HepG2 (cell line): ENCODE data around the gene CEP131. TPM values are rescaled to one million over a fixed set of nuclear protein-coding genes. Genes with fewer than 3 reads are reported as not detected.

ENCODE experiments used
- ETV5 ChIP-seq: IDR thresholded peaks from 2 replicates; pipeline ENCODE4 v1.6.1; 2018; ENCODE audit warnings: missing biosample characterization, missing genetic modification reagents, inconsistent platforms, borderline replicate concordance
- FOSL2 ChIP-seq: sonication (generic); formaldehyde crosslinking; IDR thresholded peaks from 2 replicates; pipeline ENCODE4 v1.4.0; 2020; ENCODE audit warnings: missing genetic modification reagents
- GABPB1 ChIP-seq: IDR thresholded peaks from 2 replicates; pipeline ENCODE4 v1.6.1; 2016; ENCODE audit warnings: mild to moderate bottlenecking, missing genetic modification reagents, moderate library complexity, missing compliant biosample characterization
- HNF4G ChIP-seq, 2 experiments: sonication (generic) in 1 of 2; formaldehyde crosslinking in 1 of 2; IDR thresholded peaks; 2 replicates each; pipeline versions ENCODE4 v1.4.0 to v1.6.1; 2011 to 2020; ENCODE audit warnings: borderline replicate concordance in 2 of 2, low read depth in 2 of 2, mild to moderate bottlenecking in 2 of 2, low read length in 1 of 2, missing genetic modification reagents in 1 of 2, moderate library complexity in 1 of 2
- KDM3A ChIP-seq: IDR thresholded peaks from 2 replicates; pipeline ENCODE4 v1.6.1; 2018; ENCODE audit warnings: low read depth, missing compliant biosample characterization
- KLF11 ChIP-seq: IDR thresholded peaks from 2 replicates; pipeline ENCODE4 v1.6.1; 2016; ENCODE audit warnings: missing compliant biosample characterization
- MIER3 ChIP-seq: IDR thresholded peaks from 2 replicates; pipeline ENCODE4 v1.6.1; 2016; ENCODE audit warnings: missing compliant biosample characterization, borderline replicate concordance
- RCOR2 ChIP-seq: IDR thresholded peaks from 2 replicates; pipeline ENCODE4 v1.6.1; 2016; ENCODE audit warnings: missing biosample characterization, missing genetic modification reagents
- SCMH1 ChIP-seq: sonication (generic); formaldehyde crosslinking; IDR thresholded peaks from 2 replicates; pipeline ENCODE4 v1.9.0; 2021; ENCODE audit warnings: missing genetic modification reagents, mild to moderate bottlenecking, borderline replicate concordance
- SIX4 ChIP-seq: sonication (generic); formaldehyde crosslinking; IDR thresholded peaks from 2 replicates; pipeline ENCODE4 v1.4.0; 2020; ENCODE audit warnings: missing genetic modification reagents
- SP2 ChIP-seq: sonication (generic); formaldehyde crosslinking; IDR thresholded peaks from 2 replicates; pipeline ENCODE4 v1.5.1; 2020; ENCODE audit warnings: mild to moderate bottlenecking, missing genetic modification reagents
- SPEN ChIP-seq: sonication (generic); formaldehyde crosslinking; IDR thresholded peaks from 2 replicates; pipeline ENCODE4 v1.5.1; 2020; ENCODE audit warnings: low read depth, mild to moderate bottlenecking, missing genetic modification reagents
- ZFX ChIP-seq: sonication (generic); formaldehyde crosslinking; IDR thresholded peaks from 2 replicates; pipeline ENCODE4 v1.4.0; 2020; ENCODE audit warnings: mild to moderate bottlenecking, low read depth, missing genetic modification reagents, moderate library complexity
- ZKSCAN1 ChIP-seq: fragments of 150-350 bp; IDR thresholded peaks from 2 replicates; pipeline ENCODE4 v1.6.1; 2014; ENCODE audit warnings: low read length
- ZNF20 ChIP-seq: sonication (generic); formaldehyde crosslinking; IDR thresholded peaks from 2 replicates; pipeline ENCODE4 v1.4.0; 2020; ENCODE audit warnings: mild to moderate bottlenecking, moderate library complexity, missing genetic modification reagents
- ZNF234 ChIP-seq: sonication (generic); formaldehyde crosslinking; conservative IDR thresholded peaks from 2 replicates; pipeline ENCODE4 v1.5.1; 2020; ENCODE audit warnings: mild to moderate bottlenecking, missing genetic modification reagents
- ZNF263 ChIP-seq: sonication (generic); formaldehyde crosslinking; IDR thresholded peaks from 2 replicates; pipeline ENCODE4 v1.4.0; 2020; ENCODE audit warnings: missing genetic modification reagents
- ZNF33A ChIP-seq: sonication (generic); formaldehyde crosslinking; IDR thresholded peaks from 2 replicates; pipeline ENCODE4 v1.5.1; 2020; ENCODE audit warnings: missing genetic modification reagents, mild to moderate bottlenecking, moderate library complexity, borderline replicate concordance
- ZNF543 ChIP-seq: sonication (generic); formaldehyde crosslinking; IDR thresholded peaks from 2 replicates; pipeline ENCODE4 v1.4.0; 2020; ENCODE audit warnings: mild to moderate bottlenecking, missing genetic modification reagents
- ZNF7 ChIP-seq: IDR thresholded peaks from 2 replicates; pipeline ENCODE4 v1.6.1; 2016; ENCODE audit warnings: missing biosample characterization, missing genetic modification reagents
- ZNF879 ChIP-seq: sonication (generic); formaldehyde crosslinking; IDR thresholded peaks from 2 replicates; pipeline ENCODE4 v1.8.1; 2023; ENCODE audit warnings: missing genetic modification reagents
- ZSCAN12 ChIP-seq: sonication (generic); formaldehyde crosslinking; IDR thresholded peaks from 2 replicates; pipeline ENCODE4 v1.9.0; 2021; ENCODE audit warnings: mild to moderate bottlenecking, missing genetic modification reagents
- polyA plus RNA-seq, 8 experiments: library from polyadenylated mRNA; depleted of rRNA in 3 of 8; stranded (reverse) in 7 of 8; unstranded in 1 of 8; fragments of >200 nt; fragmentation: Illumina TruSeq in 4 of 8; extraction: Trizol in 4 of 8; gene quantifications; 2 replicates each; pipeline versions ENCODE4 v1.2.1 to v1.2.3, GENCODE V29; 2011 to 2016; ENCODE audit warnings: low read depth in 4 of 8, missing spikeins in 1 of 8, mixed read lengths in 1 of 8; ENCODE audit not compliant: insufficient read depth in 1 of 8
- total RNA-seq, 5 experiments: library from RNA; depleted of rRNA; stranded (reverse); fragments of >200 nt; fragmentation: Illumina TruSeq; extraction: Trizol; gene quantifications; 2 replicates each; pipeline ENCODE4 v1.2.3, GENCODE V29; 2016; ENCODE audit warnings: low read depth in 1 of 5
- TF ChIP-seq, protein P1 (sequence below): sonication (generic); formaldehyde crosslinking; conservative IDR thresholded peaks from 2 replicates; pipeline ENCODE4 v1.4.0; 2020; ENCODE audit warnings: missing genetic modification reagents
- TF ChIP-seq, protein P2 (sequence below): sonication (generic); formaldehyde crosslinking; IDR thresholded peaks from 2 replicates; pipeline ENCODE4 v1.4.0; 2020; ENCODE audit warnings: missing genetic modification reagents
- TF ChIP-seq, protein P3 (sequence below): sonication (generic); formaldehyde crosslinking; IDR thresholded peaks from 2 replicates; pipeline ENCODE4 v1.4.0; 2020; ENCODE audit warnings: missing genetic modification reagents
- TF ChIP-seq, protein P4 (sequence below): IDR thresholded peaks from 2 replicates; pipeline ENCODE4 v1.6.1; 2012; ENCODE audit warnings: inconsistent platforms

The CEP131 gene
- total and polyA plus RNA-seq, 2 of the 13 experiments (the other 11 are each of a cell fraction or from before 2014, with no cell fraction given): 5.0 to 16.8 TPM

DNA sequence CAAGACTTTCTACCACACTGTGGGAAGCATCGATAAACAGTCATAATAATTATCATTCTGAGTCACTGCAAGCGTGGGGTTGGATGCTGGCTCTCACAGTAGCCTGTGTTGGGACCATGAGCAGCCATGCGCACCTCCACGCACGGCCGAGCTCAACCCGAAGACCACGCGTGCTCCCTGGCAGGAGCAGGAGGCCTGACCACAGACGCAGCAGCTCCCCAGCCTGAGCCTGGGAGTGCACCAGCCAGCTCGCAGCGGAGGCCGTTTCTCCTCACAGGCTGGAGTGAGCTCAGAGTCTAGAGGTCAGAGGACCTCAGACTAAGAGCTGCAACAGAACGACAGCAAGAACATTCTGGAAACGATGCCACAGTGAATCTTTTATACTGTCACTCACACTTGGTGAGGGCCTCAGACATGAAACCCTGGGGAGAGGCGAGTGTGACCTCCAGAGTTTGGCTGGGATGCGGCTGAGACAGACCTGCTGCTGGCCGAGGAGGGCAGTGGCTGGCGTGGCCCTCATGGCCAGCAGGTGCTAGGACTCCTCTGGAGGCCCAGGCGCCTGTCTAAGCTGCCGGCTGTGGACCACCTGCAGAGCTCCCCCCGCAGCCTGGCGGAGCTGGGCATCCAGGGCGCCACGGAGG lies 22.4 kb upstream of the CEP131 start (continued):
- TF ChIP-seq SIX4: no peak
- no peak for TF ChIP-seq ZNF234 (CRISPR knock-in tag)
- peak; percentile 54; the same call in 1 of the 2 replicates for TF ChIP-seq ZNF543 (CRISPR knock-in tag)
- TF ChIP-seq SPEN (CRISPR knock-in tag): no peak; the same call in 1 of the 2 replicates
- TF ChIP-seq, protein P1, sequence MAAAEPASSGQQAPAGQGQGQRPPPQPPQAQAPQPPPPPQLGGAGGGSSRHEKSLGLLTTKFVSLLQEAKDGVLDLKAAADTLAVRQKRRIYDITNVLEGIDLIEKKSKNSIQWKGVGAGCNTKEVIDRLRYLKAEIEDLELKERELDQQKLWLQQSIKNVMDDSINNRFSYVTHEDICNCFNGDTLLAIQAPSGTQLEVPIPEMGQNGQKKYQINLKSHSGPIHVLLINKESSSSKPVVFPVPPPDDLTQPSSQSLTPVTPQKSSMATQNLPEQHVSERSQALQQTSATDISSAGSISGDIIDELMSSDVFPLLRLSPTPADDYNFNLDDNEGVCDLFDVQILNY (CRISPR knock-in tag): no peak
- no peak for TF ChIP-seq ZNF7 (CRISPR knock-in tag)
- TF ChIP-seq ZNF20 (CRISPR knock-in tag): no peak
- TF ChIP-seq ZNF33A: no peak
- TF ChIP-seq ZNF263: peak; percentile 54
- TF ChIP-seq GABPB1 (CRISPR knock-in tag): peak; percentile 14; the same call in 1 of the 2 replicates
- TF ChIP-seq ETV5 (CRISPR knock-in tag): no peak
- TF ChIP-seq, protein P2, sequence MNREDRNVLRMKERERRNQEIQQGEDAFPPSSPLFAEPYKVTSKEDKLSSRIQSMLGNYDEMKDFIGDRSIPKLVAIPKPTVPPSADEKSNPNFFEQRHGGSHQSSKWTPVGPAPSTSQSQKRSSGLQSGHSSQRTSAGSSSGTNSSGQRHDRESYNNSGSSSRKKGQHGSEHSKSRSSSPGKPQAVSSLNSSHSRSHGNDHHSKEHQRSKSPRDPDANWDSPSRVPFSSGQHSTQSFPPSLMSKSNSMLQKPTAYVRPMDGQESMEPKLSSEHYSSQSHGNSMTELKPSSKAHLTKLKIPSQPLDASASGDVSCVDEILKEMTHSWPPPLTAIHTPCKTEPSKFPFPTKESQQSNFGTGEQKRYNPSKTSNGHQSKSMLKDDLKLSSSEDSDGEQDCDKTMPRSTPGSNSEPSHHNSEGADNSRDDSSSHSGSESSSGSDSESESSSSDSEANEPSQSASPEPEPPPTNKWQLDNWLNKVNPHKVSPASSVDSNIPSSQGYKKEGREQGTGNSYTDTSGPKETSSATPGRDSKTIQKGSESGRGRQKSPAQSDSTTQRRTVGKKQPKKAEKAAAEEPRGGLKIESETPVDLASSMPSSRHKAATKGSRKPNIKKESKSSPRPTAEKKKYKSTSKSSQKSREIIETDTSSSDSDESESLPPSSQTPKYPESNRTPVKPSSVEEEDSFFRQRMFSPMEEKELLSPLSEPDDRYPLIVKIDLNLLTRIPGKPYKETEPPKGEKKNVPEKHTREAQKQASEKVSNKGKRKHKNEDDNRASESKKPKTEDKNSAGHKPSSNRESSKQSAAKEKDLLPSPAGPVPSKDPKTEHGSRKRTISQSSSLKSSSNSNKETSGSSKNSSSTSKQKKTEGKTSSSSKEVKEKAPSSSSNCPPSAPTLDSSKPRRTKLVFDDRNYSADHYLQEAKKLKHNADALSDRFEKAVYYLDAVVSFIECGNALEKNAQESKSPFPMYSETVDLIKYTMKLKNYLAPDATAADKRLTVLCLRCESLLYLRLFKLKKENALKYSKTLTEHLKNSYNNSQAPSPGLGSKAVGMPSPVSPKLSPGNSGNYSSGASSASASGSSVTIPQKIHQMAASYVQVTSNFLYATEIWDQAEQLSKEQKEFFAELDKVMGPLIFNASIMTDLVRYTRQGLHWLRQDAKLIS (CRISPR knock-in tag): no peak
- TF ChIP-seq SP2: no peak
- no peak for TF ChIP-seq MIER3 (CRISPR knock-in tag)
- TF ChIP-seq, protein P3, sequence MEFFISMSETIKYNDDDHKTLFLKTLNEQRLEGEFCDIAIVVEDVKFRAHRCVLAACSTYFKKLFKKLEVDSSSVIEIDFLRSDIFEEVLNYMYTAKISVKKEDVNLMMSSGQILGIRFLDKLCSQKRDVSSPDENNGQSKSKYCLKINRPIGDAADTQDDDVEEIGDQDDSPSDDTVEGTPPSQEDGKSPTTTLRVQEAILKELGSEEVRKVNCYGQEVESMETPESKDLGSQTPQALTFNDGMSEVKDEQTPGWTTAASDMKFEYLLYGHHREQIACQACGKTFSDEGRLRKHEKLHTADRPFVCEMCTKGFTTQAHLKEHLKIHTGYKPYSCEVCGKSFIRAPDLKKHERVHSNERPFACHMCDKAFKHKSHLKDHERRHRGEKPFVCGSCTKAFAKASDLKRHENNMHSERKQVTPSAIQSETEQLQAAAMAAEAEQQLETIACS (CRISPR knock-in tag): no peak
- peak; percentile 36; the same call in 1 of the 2 replicates for TF ChIP-seq ZFX (CRISPR knock-in tag)
- TF ChIP-seq ZKSCAN1: no peak
- 0 out of 2 replicates have a peak, but pooled peaks have one; percentile 54 for TF ChIP-seq ZNF879 (CRISPR knock-in tag)
- TF ChIP-seq, protein P4, sequence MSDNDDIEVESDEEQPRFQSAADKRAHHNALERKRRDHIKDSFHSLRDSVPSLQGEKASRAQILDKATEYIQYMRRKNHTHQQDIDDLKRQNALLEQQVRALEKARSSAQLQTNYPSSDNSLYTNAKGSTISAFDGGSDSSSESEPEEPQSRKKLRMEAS: 0 out of 2 replicates have a peak, but pooled peaks have one; percentile 41
- TF ChIP-seq SCMH1: no peak
- TF ChIP-seq KLF11 (CRISPR knock-in tag): no peak
- TF ChIP-seq KDM3A (CRISPR knock-in tag): peak; percentile 40; the same call in 1 of the 2 replicates
- no peak for TF ChIP-seq RCOR2 (CRISPR knock-in tag)
- no peak for TF ChIP-seq FOSL2 (CRISPR knock-in tag)
- TF ChIP-seq ZSCAN12 (CRISPR knock-in tag): no peak
- TF ChIP-seq HNF4G (IDR thresholded peaks at IDR 0.05; ENCODE audit: borderline replicate concordance, low read depth, low read length): no peak
- TF ChIP-seq HNF4G (CRISPR knock-in tag; IDR thresholded peaks at IDR 0.05; ENCODE audit: borderline replicate concordance, low read depth): no peak
